ENCODE measurements around the gene CDC6. TPM values are rescaled to one million over a fixed set of nuclear protein-coding genes. Genes with fewer than 3 reads are reported as not detected.

CDC6 gene
- total and polyA plus RNA-seq, 2 of the 8 experiments (the other 6 are each of a cell fraction or from before 2014, with no cell fraction given) = 50.5 to 140 TPM

DNA sequence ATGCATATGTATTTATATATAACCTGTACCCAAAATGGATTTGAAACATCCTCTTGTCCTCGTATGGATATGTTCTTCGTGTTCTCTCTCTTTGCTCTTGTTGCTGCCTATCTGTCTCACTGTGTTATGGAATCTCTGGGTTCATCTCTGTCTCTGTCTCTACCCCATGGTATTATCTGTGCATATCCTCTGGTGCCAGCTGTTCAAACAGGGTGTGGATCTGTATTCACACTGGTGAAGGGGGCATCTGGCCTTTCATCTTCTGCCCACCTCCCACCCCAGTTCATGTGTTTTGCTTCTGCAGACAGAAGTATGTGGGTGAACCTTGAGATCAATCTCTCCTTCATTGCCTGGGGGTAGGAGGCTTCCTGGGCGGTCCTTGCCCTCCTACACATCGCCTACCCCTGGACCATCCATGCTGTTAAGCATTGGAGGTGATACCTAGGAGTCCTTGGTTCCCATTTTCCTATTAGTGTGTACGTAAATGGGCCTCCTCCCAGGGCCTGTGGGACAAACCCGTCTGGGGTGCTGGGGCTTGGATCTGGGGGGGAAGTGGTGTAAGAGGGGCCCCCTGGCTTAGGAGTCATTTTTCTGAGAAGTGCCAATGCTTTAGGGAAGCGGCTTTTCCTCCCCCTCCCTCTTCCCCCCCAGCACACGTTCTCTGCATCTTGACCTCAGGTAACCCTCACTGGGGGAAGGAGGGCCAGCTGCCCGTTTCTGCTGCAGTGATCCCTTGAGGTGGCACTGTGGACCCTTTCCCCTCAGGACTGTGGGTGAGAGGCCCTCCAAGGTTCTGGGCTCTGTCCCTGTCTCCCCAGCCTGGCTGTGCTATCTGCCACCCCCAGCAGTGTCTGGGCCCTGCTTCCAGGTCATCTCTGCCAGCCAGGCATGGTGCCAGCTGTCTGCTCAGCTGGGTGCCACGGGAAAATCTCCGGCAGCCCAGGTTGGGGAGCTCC is 42.4 kb downstream of the CDC6 start:
- no peak overlapping the region for H2BK15ac ChIP-seq (ENCODE audit: low read length)
- POLR2A ChIA-PET (ENCODE audit: partially characterized antibody) = interaction anchor here (0.9 to 3.1 kb wide), 6 partner anchors 9 to 40 kb away, joined by 3 to 22 read pairs (median 3); partner anchors contain the start of gene RARA
- no peak overlapping the region for H3K27ac ChIP-seq (ENCODE audit: low read depth, low read length)
- no peaks in the 10 kb centered on the region for H3K23me2 ChIP-seq (ENCODE audit: low read depth, low read length)
- WGBS, 2 experiments (ENCODE audit: extremely low coverage in 1 of 2, insufficient coverage in 1 of 2, insufficient read length in 1 of 2, insufficient replicate concordance in 2 of 2, low coverage in 1 of 2, low lambda C conversion rate in 2 of 2, missing lambda C conversion rate in 1 of 2) = 77% methylated on average over 10 of the region's 11 CpGs; no CpG with 5 or more reads in 1 of the 2 experiments
- H2BK5ac ChIP-seq (ENCODE audit: low read depth, low read length) = no peak overlapping the region
- H3K14ac ChIP-seq (ENCODE audit: insufficient read length) = no peak overlapping the region
- no peak overlapping the region for H3K9ac ChIP-seq (replicated peaks in 1 of 4; ENCODE audit: extremely low read depth in 1 of 4, low read depth in 3 of 4, low read length in 3 of 4)
- H2BK12ac ChIP-seq (ENCODE audit: low read depth, low read length) = no peak overlapping the region
- no peak overlapping the region for H3K56ac ChIP-seq (replicated peaks; ENCODE audit: insufficient read length, low read depth, low read length)
- no peak overlapping the region for H2BK120ac ChIP-seq (replicated peaks; ENCODE audit: low read depth, low read length)
- H3K9me3 ChIP-seq (ENCODE audit: insufficient read depth in 2 of 2, low read depth in 1 of 2, low read length in 1 of 2) = no peaks in the 10 kb centered on the region
- H3K23ac ChIP-seq (ENCODE audit: insufficient read length) = no peak overlapping the region
- H3K36me3 ChIP-seq (ENCODE audit: control insufficient read depth in 2 of 4, insufficient read depth in 4 of 4, low read length in 3 of 4) = no peaks in the 10 kb centered on the region
- no peak overlapping the region for H3K4me3 ChIP-seq (ENCODE audit: extremely low read depth in 1 of 4, insufficient read depth in 2 of 4, low read depth in 3 of 4, low read length in 4 of 4)
- peaks cover 9% of the 10 kb centered on the region; the same call in 1 of the 2 replicates for H3K79me1 ChIP-seq (ENCODE audit: low read depth, low read length)
- H3K18ac ChIP-seq (ENCODE audit: extremely low read depth, low read length) = no peak overlapping the region
- H3K4me2 ChIP-seq (ENCODE audit: insufficient read depth in 1 of 2, low read depth in 2 of 2, low read length in 2 of 2) = no peak overlapping the region
- H3K79me2 ChIP-seq (ENCODE audit: control insufficient read depth in 1 of 2, insufficient read depth in 2 of 2, low read length in 2 of 2) = peaks cover 0 to 6% of the 10 kb centered on the region in 2 experiments; a peak in 1 of 4 replicates
- CTCF ChIA-PET (ENCODE audit: partially characterized antibody) = interaction anchor here (0.6 to 39.2 kb wide), 6 partner anchors 11 to 295 kb away, joined by 3 to 1198 read pairs (median 6); partner anchors contain the start of genes GJD3 and RARA
- no peak overlapping the region for H4K8ac ChIP-seq (ENCODE audit: extremely low read depth, insufficient read depth, low read length)
- peaks cover 14 to 16% of the 10 kb centered on the region in 2 experiments for H4K20me1 ChIP-seq (replicated peaks in 1 of 2; ENCODE audit: control insufficient read depth in 1 of 2, insufficient read depth in 2 of 2, low read length in 2 of 2)
- no peak overlapping the region for H4K5ac ChIP-seq (ENCODE audit: insufficient read length, low read depth, low read length)
- no peak overlapping the region for H2AFZ ChIP-seq (ENCODE audit: low read length)
- H4K91ac ChIP-seq (replicated peaks; ENCODE audit: insufficient read length, low read length) = no peak overlapping the region
- peaks cover 0 to 4% (median 1%) of the 10 kb centered on the region in 4 experiments; a peak in 3 of 7 replicates for H3K4me1 ChIP-seq (replicated peaks in 1 of 4; ENCODE audit: control insufficient read depth in 3 of 4, insufficient read depth in 4 of 4, low read length in 3 of 4)
- H2AK5ac ChIP-seq (ENCODE audit: low read depth, low read length) = no peak overlapping the region
- H2BK20ac ChIP-seq (ENCODE audit: low read length) = no peak overlapping the region
- peaks cover 0 to 3% (median 1%) of the 10 kb centered on the region in 4 experiments; a peak in 4 of 7 replicates for H3K27me3 ChIP-seq (replicated peaks in 1 of 4; ENCODE audit: control insufficient read depth in 3 of 4, extremely low read depth in 1 of 4, insufficient read depth in 3 of 4, low read length in 3 of 4)
- DNase-seq (ENCODE audit: low read depth in 1 of 2, low spot score in 2 of 2) (no peak), FAIRE-seq (no peak)
- no peak overlapping the region for H3K4ac ChIP-seq (replicated peaks; ENCODE audit: insufficient read length, low read depth, low read length)
- no peak for TF ChIP-seq NANOG (IDR thresholded peaks at IDR 0.05; ENCODE audit: insufficient read depth, low read depth, low read length, poor library complexity, severe bottlenecking)
- TF ChIP-seq TAF7 (optimal IDR thresholded peaks at IDR 0.05; ENCODE audit: borderline replicate concordance, low read depth, low read length) = no peak
- TF ChIP-seq BCL11A (IDR thresholded peaks at IDR 0.05; ENCODE audit: low read depth in 2 of 2, low read length in 2 of 2) = no peak
